NCI-H82 (cell line): ENCODE results near the gene FREY1.

Experiments
- DNase-seq: peaks from one replicate; lab custom pipeline; 2025; lab: John Stamatoyannopoulos, UW

FREY1 gene

DNA sequence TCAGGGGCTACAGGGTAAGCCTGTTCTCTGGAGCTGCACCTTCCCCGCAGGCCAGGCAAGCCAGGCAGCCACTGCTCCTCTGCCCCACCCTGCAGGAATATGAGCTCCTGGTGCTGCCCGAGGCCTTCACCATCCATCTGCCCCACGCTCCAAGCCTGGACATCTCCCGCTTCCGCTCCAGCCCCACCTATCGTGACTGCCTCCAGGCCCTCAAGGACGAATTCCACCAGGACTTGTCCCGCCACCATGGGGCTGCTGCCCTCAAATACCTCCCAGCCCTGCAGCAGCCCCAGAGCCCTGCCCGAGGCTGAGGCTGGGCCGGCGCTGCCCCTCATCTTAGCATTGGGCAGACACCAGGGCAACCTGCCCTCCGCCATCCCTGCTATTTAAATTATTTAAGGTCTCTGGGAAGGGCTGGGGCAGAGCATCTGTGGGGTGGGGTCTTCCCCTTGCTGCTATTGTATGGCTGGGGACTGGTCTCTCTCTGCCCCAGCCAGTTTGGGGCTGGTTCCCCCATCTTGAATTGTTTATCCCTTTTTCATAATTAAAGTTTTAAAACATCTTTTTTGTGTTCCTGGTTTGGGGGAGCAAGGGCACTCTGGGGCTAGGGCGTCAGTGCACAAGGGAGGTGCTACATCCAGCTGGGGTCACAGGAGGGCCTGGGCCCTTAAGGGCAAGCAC lies 21.6 kb upstream of the FREY1 start:
- no peak for DNase-seq

DNA sequence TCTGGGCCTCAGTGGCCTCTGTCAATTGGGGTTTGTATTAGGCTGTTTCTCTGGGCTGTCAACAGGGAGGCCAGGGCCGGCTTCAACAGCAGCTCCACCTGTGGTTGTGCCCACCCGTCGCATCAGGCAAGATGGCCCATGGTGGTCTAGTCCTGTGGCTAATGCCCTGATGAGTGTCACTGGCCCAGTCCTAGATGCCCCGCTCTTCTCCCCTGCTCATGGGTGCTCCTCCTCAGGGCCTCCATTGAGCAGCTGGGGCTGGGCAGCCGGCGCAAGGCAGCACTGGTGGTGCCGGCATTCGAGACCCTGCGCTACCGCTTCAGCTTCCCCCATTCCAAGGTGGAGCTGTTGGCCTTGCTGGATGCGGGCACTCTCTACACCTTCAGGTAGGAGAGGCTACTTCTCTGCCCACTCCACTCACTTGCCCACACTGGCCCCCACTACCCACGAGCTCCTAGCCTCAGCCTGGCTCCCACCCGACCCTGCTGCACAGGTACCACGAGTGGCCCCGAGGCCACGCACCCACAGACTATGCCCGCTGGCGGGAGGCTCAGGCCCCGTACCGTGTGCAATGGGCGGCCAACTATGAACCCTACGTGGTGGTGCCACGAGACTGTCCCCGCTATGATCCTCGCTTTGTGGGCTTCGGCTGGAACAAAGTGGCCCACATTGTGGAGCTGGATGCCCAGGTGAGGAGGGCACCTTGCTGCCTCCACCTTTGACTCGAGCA lies 20.8 kb upstream of the FREY1 start:
- no peak for DNase-seq

- DNase-seq = no peak
Measured at GRCh38 chr11:45927332-45927683, 20.2 kb upstream of the FREY1 start.

DNA sequence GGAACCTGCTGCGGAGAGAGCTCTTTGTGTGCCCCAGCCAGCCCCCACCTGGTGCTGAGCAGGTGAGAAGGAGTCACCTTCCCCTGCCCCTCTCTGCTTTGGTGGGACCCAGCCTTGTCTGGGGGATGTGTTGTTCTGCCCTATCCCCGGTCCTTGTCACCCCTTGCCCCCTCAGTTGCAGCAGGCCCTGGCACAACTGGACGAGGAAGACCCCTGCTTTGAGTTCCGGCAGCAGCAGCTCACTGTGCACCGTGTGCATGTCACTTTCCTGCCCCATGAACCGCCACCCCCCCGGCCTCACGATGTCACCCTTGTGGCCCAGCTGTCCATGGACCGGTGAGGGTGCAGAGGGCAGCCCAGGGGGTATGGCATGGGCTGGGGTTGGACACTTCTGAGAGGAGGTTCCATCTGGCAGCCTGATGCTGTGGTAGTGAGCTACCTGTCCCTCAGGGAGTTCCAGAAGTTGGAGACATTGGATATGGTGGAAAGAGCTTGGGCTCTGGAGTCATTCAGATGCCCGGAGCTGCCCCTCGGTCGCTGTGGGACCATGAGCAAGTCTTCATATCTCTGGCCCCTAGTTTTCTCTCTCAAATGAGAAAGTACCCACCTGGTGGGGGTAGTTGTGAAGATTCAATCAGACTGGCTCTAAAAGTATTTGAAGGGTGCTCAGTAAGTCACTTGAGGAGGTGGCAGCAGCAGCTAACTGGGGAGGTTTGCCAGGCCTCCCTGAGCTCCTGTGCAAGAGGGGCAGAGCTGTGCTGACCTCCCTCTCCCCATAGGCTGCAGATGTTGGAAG lies 19.7 kb upstream of the FREY1 start:
- no peak for DNase-seq

DNA sequence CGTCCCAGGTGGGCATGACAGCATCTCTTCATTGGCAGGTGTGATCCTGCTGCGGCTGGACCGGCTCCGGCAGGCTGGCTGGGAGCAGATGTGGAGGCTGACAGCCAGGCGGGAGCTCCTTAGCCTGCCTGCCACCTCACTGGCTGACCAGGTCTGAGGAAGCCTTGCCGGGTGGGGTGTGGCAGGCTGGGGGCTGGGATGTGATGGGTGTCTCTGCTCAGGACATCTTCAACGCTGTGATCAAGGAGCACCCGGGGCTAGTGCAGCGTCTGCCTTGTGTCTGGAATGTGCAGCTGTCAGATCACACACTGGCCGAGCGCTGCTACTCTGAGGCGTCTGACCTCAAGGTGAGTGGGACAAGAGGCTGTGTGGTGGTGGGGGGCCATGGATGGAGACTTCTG lies 18.9 kb upstream of the FREY1 start:
- no peak for DNase-seq

- DNase-seq = no peak
Measured at GRCh38 chr11:45925550-45925949, 18.5 kb upstream of the FREY1 start.

- no peak for DNase-seq
Measured at GRCh38 chr11:45924927-45925326, 17.9 kb upstream of the FREY1 start.

GRCh38 chr11:45924036-45924915 lies 17.2 kb upstream of the FREY1 start:
- DNase-seq = no peak

- DNase-seq = peak; percentile 76
Measured at GRCh38 chr11:45922425-45923082, 15.5 kb upstream of the FREY1 start, which contains the start of gene LARGE2. Gene LARGE2, plus strand, starts transcription at chr11:45922656. Its CDS starts 227 bp downstream, at chr11:45922883.

DNA sequence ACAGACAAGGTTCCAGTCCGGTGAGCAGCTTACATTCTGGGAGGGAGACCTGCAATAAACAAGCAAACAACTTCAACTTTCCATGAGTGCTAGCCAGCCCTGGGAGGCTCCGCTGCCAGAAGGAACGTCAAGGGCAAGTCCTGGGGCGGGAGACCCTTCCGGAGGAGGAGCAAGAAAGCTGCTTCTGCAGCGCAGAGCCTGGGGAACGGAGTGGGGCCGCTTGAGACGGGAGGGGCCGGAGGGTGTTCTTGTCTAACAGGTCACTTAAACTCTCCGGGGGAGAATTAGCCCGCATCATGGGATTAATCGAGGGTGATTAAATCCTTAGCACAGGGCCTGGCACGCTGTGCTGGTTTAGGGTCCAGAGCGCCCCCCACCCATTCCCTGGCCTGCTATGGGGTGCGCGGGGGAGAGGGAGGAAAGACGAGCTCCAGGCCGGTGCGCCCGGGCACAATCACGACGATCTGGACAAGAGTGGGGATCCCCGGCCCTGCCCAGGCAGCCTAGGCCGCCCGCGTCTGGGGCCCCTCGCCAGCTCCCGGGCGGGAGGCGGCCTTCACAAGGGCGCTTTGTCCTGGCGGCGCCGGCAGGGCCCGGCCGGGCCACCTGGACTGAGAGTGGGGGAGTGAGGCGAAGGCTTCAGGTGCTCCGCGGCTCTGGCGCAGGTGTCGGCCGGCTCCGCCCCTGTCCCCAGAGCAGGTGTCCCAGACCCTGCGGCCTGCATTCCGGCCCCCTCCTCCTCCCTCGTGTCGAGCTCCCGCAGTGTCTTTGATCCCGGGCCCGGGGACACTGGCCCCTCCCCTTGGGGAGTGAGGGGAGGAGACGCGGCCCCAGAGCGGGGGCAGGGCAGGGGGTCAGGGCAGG lies 14.7 kb upstream of the FREY1 start:
- DNase-seq = peak; percentile 86

GRCh38 chr11:45920531-45921477 lies 13.7 kb upstream of the FREY1 start:
- DNase-seq = no peak

GRCh38 chr11:45919806-45920530 lies 12.9 kb upstream of the FREY1 start:
- peak; percentile 60 for DNase-seq

DNA sequence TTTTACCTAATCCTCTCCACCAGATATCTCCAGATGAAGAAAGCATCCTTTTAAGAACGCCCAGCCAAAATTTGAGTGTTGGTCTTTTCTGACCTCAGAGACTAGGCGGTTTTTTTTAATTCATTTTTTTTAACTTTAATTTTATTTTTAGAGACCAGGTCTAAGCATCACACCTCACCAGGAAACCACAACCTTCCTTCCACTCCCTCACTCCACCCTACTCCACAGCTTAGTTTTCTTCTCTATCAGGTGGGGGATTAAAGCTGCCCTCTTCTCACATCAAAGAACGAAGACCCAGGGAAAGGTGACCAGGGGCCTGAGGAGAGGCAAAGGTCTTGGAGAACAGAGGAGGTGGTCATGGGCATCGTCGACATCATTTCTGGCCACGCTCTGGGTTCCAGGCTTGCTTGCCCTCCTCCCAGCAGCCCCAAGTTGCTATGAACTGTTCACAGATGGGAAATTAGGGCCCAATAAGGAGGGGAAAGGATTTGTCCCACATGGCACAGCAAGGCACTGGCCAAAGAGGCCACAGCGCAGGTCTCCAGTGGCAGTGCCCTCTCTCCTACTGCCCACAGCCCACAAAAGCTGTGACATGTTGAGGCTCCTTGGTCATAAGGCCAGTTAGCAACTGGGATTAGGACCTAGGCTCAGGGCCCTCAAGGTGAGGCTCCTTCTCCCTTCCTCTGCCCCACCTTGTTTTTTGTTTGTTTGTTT lies 12.0 kb upstream of the FREY1 start:
- peak; percentile 31 for DNase-seq

DNA sequence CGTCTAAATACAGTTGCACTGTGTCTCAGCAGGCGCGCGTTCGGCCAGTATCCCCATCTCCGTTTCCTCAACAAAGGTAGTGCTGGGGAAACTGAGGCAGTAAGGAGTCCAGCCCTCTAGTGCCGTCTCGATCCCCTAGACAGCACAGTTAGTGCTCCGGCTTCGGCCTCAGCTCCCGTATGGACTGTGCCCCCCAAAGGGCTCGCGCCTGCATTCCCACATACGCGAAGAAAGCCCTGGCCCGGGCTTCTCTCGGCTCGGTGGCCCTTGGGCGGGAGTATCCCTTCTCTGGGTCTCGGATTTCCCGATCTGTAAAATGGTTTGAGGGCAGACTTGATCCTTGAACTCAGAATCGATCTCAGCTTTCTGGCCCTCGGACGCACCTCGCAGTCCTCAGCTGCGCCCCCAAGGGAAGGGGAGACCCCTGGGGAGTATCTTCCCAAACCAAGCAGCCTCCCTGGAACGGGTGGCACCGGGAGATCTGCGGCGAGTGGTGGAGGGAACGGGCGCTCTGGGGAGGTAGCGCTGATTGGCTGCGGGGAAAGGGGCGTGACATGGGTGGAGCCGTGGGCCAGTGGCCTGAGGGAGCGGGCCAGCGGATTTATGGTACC lies 11.4 kb upstream of the FREY1 start:
- DNase-seq = peak; percentile 89

DNA sequence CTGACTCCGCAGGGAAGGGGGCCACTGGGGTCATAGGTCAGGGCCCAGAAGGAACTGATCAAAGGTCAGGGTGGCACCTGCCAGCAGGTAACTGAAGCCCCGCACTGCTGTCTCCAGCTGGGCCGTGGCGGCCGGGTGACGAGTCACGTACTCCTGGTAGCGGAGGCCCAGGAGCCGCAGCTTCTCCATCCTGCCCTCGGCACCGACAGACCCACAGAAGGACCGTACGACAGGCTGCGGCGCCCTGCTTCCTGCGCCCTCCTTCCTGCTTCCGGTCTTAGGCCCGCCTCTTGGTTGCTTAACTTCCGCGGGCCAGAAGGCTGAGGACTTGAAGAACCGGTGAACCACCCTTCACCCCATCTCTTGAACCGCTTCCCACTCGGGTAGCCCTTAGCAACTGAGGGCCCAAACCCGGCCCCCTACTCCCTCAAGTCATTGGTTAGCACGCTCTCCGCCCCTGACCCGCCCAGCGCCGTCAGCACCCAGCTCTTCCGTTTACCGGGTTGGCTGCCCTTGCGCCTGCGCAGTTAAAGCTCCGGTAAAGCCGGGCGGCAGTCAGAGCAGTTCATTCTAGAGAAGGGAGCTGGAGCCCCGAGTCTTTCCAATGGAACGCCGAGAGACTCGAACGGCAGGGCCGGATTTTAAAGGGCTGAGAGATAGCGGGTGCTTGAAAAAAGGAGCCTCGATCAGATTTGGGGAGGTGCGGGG lies 10.7 kb upstream of the FREY1 start, which contains the start of gene PEX16:
TSS of gene PEX16 (minus strand) at position 255 of the 708 bp plus-strand sequence. CDS start at position 189, 66 bp downstream.
- peak; percentile 95 for DNase-seq

GRCh38 chr11:45917286-45917622 lies 10.2 kb upstream of the FREY1 start:
- no peak for DNase-seq

DNA sequence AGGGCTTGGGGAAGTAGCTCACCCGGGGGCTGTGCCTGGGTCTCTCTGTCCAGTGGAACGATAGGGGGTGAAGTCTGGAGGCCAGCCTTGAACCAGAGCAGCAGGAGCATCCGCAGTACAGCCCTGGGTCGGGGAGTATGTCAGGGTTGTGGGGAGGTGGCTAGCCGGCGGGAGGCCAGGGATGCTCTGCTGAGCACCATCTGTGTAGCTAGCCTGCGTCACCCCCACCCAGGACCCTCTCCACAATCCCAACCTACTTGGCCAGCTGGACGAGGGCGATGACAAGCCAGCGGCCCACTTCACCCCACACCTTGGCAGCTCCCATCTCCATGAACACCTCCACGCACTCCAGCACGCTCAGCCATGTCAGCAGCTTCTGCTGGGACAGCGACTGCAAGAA lies 8.4 kb upstream of the FREY1 start:
- no peak for DNase-seq
